ENCODE measurements around the gene FAM78A.
A peak's percentile ranks its signal among the peaks of the same experiment; 100 is the strongest.

FAM78A gene

GRCh38 chr9:131302244-131303075, 26.1 kb upstream of the FAM78A start:
- DNase-seq: no peak

- no peak for DNase-seq
Measured at GRCh38 chr9:131300444-131300843, 24.1 kb upstream of the FAM78A start.

GRCh38 chr9:131299961-131300347, 23.6 kb upstream of the FAM78A start:
- DNase-seq: no peak

- no peak for DNase-seq
Measured at GRCh38 chr9:131299346-131299960, 23.1 kb upstream of the FAM78A start.

- DNase-seq: no peak
Measured at GRCh38 chr9:131298816-131299215, 22.5 kb upstream of the FAM78A start.

- DNase-seq: no peak
Measured at GRCh38 chr9:131298341-131298740, 22.0 kb upstream of the FAM78A start.

- no peak for DNase-seq
Measured at GRCh38 chr9:131297903-131298302, 21.6 kb upstream of the FAM78A start.

- DNase-seq: no peak
Measured at GRCh38 chr9:131296906-131297500, 20.7 kb upstream of the FAM78A start.

- no peak for DNase-seq
Measured at GRCh38 chr9:131296460-131296859, 20.1 kb upstream of the FAM78A start.

- no peak for DNase-seq
Measured at GRCh38 chr9:131292937-131293336, 16.6 kb upstream of the FAM78A start.

GRCh38 chr9:131291795-131292315, 15.5 kb upstream of the FAM78A start:
- DNase-seq: no peak

GRCh38 chr9:131290767-131291370, 14.6 kb upstream of the FAM78A start:
- DNase-seq: no peak

GRCh38 chr9:131290036-131290766, 13.9 kb upstream of the FAM78A start:
- no peak for DNase-seq

GRCh38 chr9:131289301-131290035, 13.2 kb upstream of the FAM78A start, which contains the start of gene PLPP7:
TSS of gene PLPP7 (plus strand) at chr9:131289723. CDS start at chr9:131289998, 275 bp downstream.
- peak; percentile 51 for DNase-seq

- no peak for DNase-seq
Measured at GRCh38 chr9:131288217-131288616, 11.9 kb upstream of the FAM78A start.

GRCh38 chr9:131287359-131287758, 11.0 kb upstream of the FAM78A start:
- DNase-seq: no peak

GRCh38 chr9:131284856-131285255, 8.5 kb upstream of the FAM78A start:
- no peak for DNase-seq

- no peak for DNase-seq
Measured at GRCh38 chr9:131282688-131283422, 6.5 kb upstream of the FAM78A start.

- DNase-seq: no peak
Measured at GRCh38 chr9:131282175-131282574, 5.9 kb upstream of the FAM78A start.

- DNase-seq: no peak
Measured at GRCh38 chr9:131281119-131281965, 5.0 kb upstream of the FAM78A start.
